Pancreas (tissue), 10 donors: ENCODE data around the gene FBLN2. TPM values are rescaled to one million over a fixed set of nuclear protein-coding genes. Genes with fewer than 3 reads are reported as not detected.
"Not testable (repeated sequence)": the region's sequence is repeated elsewhere in the genome, so short reads cannot be mapped to it uniquely, and the experiment has no call there.

Experiments
- ATAC-seq, 4 donors: fragments of 200-7000 bp; cut with Tn5 transposase; one replicate each; pipeline versions ENCODE4 v1.8.0 to v1.9.1; 2020; ENCODE audit warnings: mild to moderate bottlenecking in 4 of 4, moderate library complexity in 4 of 4
- DNase-seq, 6 donors: peaks; one replicate each; pipeline ENCODE4 v3.0.0-alpha.2; 2020
- FAIRE-seq: peaks from 2 replicates; lab custom pipeline; 2012; peaks lifted over from hg19 to GRCh38; lab: Jason Lieb, UNC
- H3K27ac ChIP-seq, 4 donors: fragments of 200-600 bp; sonication (generic); 1 replicate in 3 of 4; 2 replicates in 1 of 4; pipeline versions ENCODE4 v1.5.0 to v1.8.0; 2020
- H3K27me3 ChIP-seq, 4 donors: fragments of 200-600 bp; one replicate each; pipeline ENCODE4 v1.8.0; 2021
- H3K36me3 ChIP-seq, 3 donors: fragments of 200-600 bp; sonication (generic) in 1 of 3; one replicate each; pipeline versions ENCODE4 v1.5.0 to v1.8.0; 2020 to 2021
- H3K4me1 ChIP-seq, 3 donors: fragments of 200-600 bp; one replicate each; pipeline ENCODE4 v1.8.0; 2021
- H3K4me3 ChIP-seq, 4 donors: fragments of 200-600 bp; sonication (generic) in 2 of 4; one replicate each; pipeline versions ENCODE4 v1.5.0 to v1.8.0; 2020 to 2021
- H3K9me3 ChIP-seq, 4 donors: fragments of 200-600 bp; one replicate each; pipeline ENCODE4 v1.8.0; 2021
- WGBS, 2 donors: extraction: QIAGEN DNeasy Blood & Tissue Kit; methylation state at CpG; one replicate each; pipeline ENCODE4 v1.1.7; 2013; 5-methylcytosine and 5-hydroxymethylcytosine counted together
- intact Hi-C, 3 donors: fragments of 100-400 bp; cut with DNase I; formaldehyde crosslinking; loops; one replicate each; pipeline versions ENCODE4 v1.11.1 to v1.14.2; 2022
- polyA plus RNA-seq, 2 donors: library from polyadenylated mRNA; stranded (reverse); fragments of 200-250 nt; gene quantifications; one replicate each; pipeline ENCODE4 v1.2.3, GENCODE V29; 2013
- total RNA-seq, 6 donors: library from RNA; stranded (reverse); fragmentation: NEBNext Ultra II Directional in 4 of 6; extraction: Animal tissue kit (Norgen Biotek cat#: 25700) in 4 of 6; gene quantifications; one replicate each; pipeline versions ENCODE4 v1.2.1 to v1.2.4, GENCODE V29; 2021 to 2023
- TF ChIP-seq, protein P1 (sequence below), 4 donors: fragments of 200-600 bp; sonication (generic) in 3 of 4; IDR thresholded peaks; one replicate each; pipeline versions ENCODE4 v1.5.0 to v1.8.0; 2021; ENCODE audit warnings: antibody characterized with exemption in 4 of 4
- donor health status: healthy with polysubstance abuse.
- donor health status: DM: no; HTN: no; CAD: no; lungs with moderate emphysema.
- donor health status: DM: no; HTN: no; CAD: no.
- donor health status: control.
- donor health status: control.
- donor health status: Bipolar disorder and iron deficiency.
- donor health status: DM: yes; HTN: yes; CAD: no.
- donor health status: DM: no; HTN: no; CAD: no.
- donor health status: DM: no; HTN: no; CAD: no.
- donor health status: DM: yes; HTN: yes; CAD: no.

FBLN2 gene
- total RNA-seq (10 to 100 TPM in 3 of 6 donors, 1 to 10 TPM in 3; 3.1 to 21.8 (median 10.3) TPM), polyA plus RNA-seq (1 to 10 TPM; 2.4 to 4.4 TPM)

- Histone ChIP-seq H3K4me3 (peak within 1 kb of the TSS in 2 of 4 donors; percentile 11 to 15), H3K4me1 (no peaks in the 10 kb centered on the region), H3K27ac (no peak within 1 kb of the TSS), H3K9me3 (no peaks in the 10 kb centered on the region), H3K36me3 (no peaks in the 10 kb centered on the region), H3K27me3 (no peaks in the 10 kb centered on the region)
- DNase-seq (peak in 3 of 6 donors; percentile 12 to 73 (median 27)), ATAC-seq (peak; percentile 70 to 93 (median 78)), FAIRE-seq (no peak)
- 11% methylated on average over 61 to 107 of the region's 107 CpGs for WGBS, 2 donors
- TF ChIP-seq, protein P1, sequence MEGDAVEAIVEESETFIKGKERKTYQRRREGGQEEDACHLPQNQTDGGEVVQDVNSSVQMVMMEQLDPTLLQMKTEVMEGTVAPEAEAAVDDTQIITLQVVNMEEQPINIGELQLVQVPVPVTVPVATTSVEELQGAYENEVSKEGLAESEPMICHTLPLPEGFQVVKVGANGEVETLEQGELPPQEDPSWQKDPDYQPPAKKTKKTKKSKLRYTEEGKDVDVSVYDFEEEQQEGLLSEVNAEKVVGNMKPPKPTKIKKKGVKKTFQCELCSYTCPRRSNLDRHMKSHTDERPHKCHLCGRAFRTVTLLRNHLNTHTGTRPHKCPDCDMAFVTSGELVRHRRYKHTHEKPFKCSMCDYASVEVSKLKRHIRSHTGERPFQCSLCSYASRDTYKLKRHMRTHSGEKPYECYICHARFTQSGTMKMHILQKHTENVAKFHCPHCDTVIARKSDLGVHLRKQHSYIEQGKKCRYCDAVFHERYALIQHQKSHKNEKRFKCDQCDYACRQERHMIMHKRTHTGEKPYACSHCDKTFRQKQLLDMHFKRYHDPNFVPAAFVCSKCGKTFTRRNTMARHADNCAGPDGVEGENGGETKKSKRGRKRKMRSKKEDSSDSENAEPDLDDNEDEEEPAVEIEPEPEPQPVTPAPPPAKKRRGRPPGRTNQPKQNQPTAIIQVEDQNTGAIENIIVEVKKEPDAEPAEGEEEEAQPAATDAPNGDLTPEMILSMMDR (IDR thresholded peaks at IDR 0.05) = no peak
- intact Hi-C loops = no loop called here
Observed at GRCh38 chr3:13548696-13549622, at the start of gene FBLN2. Gene FBLN2 (plus strand): TSS chr3:13549125. CDS start chr3:13570356, 21,231 bp downstream.

- intact Hi-C loops = loop anchor here in 2 of 3 donors (5.0 to 10.0 kb wide), 2 partner anchors 148 to 386 kb away; partner anchors contain the start of gene WNT7A (in 1 of the 2)
- WGBS, 2 donors = 94 to 96% methylated on average over 11 of the region's 11 CpGs
- not testable (repeated sequence) for H3K4me3 ChIP-seq, H3K27ac ChIP-seq, H3K4me1 ChIP-seq, FAIRE-seq, H3K36me3 ChIP-seq, H3K9me3 ChIP-seq, H3K27me3 ChIP-seq, ATAC-seq
- peak in 3 of 6 donors; percentile 11 to 42 (median 31) for DNase-seq
Observed at GRCh38 chr3:13499246-13499645, 49.7 kb upstream of the FBLN2 start.

DNA sequence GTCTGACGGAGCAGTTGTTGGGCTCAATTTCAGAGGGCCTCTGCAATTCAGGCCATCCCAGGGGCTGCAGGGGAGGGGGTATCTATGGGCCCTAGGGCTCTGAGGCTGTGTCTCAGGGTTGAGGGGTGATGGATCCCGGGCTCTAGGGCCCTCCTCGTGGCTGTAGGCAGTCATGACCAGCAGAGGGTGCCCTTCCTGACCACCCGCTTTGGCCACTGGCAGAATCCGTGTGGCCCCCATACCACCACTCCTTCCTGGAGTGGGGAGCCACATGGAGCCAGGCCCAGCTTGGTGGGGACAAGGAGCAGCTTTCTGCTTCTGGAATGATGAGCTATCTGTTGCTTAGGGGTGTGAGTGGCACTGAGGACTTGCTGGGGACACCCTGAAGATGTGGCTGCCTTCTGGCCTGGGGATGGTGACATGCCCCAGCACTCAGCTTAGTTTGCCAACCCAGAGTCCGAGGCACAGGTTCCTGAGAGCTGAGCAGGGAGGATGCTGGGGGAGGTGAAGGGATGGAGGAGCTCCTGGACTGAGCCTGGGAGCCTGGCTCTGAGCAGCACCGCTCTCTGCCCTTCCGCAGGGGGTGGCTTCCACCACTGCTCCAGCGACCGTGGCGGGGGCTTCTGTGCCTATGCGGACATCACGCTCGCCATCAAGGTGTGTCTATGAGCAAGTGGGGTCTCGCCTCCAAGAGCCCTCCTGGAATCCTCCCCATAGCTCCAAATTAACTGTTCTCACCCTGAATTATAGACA lies 48.6 kb upstream of the FBLN2 start:
- no peak for ATAC-seq

DNA sequence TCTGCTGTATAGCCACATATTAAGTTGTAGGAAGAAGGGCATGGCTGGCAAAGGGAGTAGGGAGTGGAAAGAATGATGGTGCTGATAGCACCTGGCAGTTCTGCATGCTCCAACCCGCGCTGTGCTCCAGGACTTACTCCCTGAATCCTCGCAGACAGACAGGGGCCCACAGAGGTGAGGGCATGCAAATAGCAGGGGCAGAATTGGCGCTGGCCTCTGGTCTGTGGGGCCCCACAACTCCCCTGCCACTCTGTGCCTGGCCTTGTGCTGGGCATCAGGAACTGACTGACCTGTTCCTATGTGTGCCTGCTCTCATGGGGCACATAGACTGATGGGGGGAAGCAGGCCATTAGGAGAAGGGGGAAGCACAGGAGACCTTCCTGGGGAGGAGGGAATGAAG lies 47.9 kb upstream of the FBLN2 start:
- intact Hi-C loops = loop anchor here in 1 of 3 donors (5.0 kb wide), 1 partner anchor 136 kb away; no protein-coding TSS in a partner anchor
- peaks cover 0 to 3% (median 0%) of the 10 kb centered on the region in 3 donors for H3K36me3 ChIP-seq
- WGBS, 2 donors = 94 to 95% methylated on average over 4 of the region's 4 CpGs

More for the DNA sequence above, 48.6 kb upstream of the FBLN2 start:
- Histone ChIP-seq H3K4me1 (no peaks in the 10 kb centered on the region), H3K9me3 (no peaks in the 10 kb centered on the region), H3K4me3 (no peak overlapping the region), H3K27me3 (no peaks in the 10 kb centered on the region), H3K36me3 (peaks cover 0 to 3% (median 0%) of the 10 kb centered on the region in 3 donors), H3K27ac (no peak overlapping the region)
- 88% methylated on average over 12 to 15 of the region's 15 CpGs for WGBS, 2 donors
- no peak for FAIRE-seq
- TF ChIP-seq, protein P1 (IDR thresholded peaks at IDR 0.05) = no peak
- peak in 3 of 6 donors; percentile 22 to 58 (median 55) for DNase-seq
- intact Hi-C loops = loop anchor here in 1 of 3 donors (5.0 kb wide), 1 partner anchor 137 kb away; no protein-coding TSS in a partner anchor

More for the DNA sequence above, 47.9 kb upstream of the FBLN2 start:
- FAIRE-seq = no peak
- TF ChIP-seq, protein P1 (IDR thresholded peaks at IDR 0.05) = no peak
- H3K4me1 ChIP-seq = no peaks in the 10 kb centered on the region
- H3K27ac ChIP-seq = no peak overlapping the region
- no peak overlapping the region for H3K4me3 ChIP-seq
- no peak for ATAC-seq
- peak in 3 of 6 donors; percentile 7 to 44 (median 29) for DNase-seq
- H3K27me3 ChIP-seq = no peaks in the 10 kb centered on the region
- no peaks in the 10 kb centered on the region for H3K9me3 ChIP-seq
